Rectal smooth muscle tissue (tissue), 1 donor: ENCODE data around the gene VPREB3.
A peak's percentile ranks its signal among the peaks of the same experiment; 100 is the strongest.

Experiments
- H3K27ac ChIP-seq: one replicate; pipeline ENCODE4 v1.7.0; 2013; ENCODE audit warnings: low read depth, low read length, inconsistent platforms
- H3K27me3 ChIP-seq: one replicate; pipeline ENCODE4 v1.7.0; 2013; ENCODE audit warnings: low read length; ENCODE audit not compliant: control insufficient read depth, insufficient read depth
- H3K36me3 ChIP-seq: one replicate; pipeline ENCODE4 v1.7.0; 2013; ENCODE audit warnings: low read length; ENCODE audit not compliant: control insufficient read depth, insufficient read depth
- H3K4me1 ChIP-seq: one replicate; pipeline ENCODE4 v1.7.0; 2013; ENCODE audit warnings: low read length; ENCODE audit not compliant: control insufficient read depth, insufficient read depth
- H3K4me3 ChIP-seq: one replicate; pipeline ENCODE4 v1.7.0; 2013; ENCODE audit warnings: low read length
- H3K9ac ChIP-seq: one replicate; pipeline ENCODE4 v1.7.0; 2013; ENCODE audit warnings: low read length

Gene VPREB3

DNA sequence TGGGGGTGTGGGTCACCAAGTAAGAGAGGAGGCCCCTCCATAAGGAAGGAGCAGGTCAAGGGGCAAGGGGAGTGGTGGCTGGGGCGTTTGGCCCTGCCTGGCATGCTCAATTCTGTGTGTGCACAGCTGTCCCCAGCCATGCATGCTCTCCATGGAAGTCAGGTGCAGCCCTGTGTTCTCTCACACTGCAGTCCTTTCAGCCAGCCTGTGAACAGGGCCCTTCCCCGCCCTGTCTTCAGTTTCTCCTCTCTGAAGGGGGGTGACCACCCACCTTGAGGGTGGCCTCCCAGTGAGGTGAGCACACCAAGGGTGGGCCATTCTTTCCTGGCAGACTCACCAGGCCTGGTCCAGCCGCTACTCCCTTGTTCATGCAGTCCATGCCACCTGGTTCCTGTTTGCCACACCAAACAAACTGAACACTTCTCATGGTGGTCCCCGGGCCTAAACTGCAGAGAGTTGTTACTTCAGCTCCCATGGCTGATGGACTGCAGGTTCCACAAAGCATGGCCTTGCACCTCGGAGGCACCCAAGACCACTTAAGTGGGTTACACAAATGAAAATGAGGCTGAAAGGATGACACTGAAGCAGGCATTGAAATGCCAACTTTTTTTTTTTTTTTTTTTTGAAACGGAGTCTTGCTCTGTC is 15.2 kb upstream of the VPREB3 start:
- H3K9ac ChIP-seq = no peak overlapping the region

GRCh38 chr22:23767673-23768548 is 13.7 kb upstream of the VPREB3 start, which contains the start of gene CHCHD10:
Gene CHCHD10, minus strand, starts transcription at chr22:23767972. Its CDS starts 98 bp downstream, at chr22:23767874.
- Histone ChIP-seq H3K27ac (peak within 1 kb of the TSS; percentile 93), H3K36me3 (no peaks in the 10 kb centered on the region), H3K9ac (peak within 1 kb of the TSS; percentile 88), H3K27me3 (no peaks in the 10 kb centered on the region), H3K4me1 (peaks cover 18% of the 10 kb centered on the region), H3K4me3 (peak within 1 kb of the TSS; percentile 81)

More for the DNA sequence above, 15.2 kb upstream of the VPREB3 start:
- Histone ChIP-seq H3K36me3 (no peaks in the 10 kb centered on the region), H3K27ac (no peak overlapping the region), H3K27me3 (no peaks in the 10 kb centered on the region), H3K4me1 (peaks cover 22% of the 10 kb centered on the region), H3K4me3 (no peak overlapping the region)

GRCh38 chr22:23767303-23767672 is 13.1 kb upstream of the VPREB3 start:
- Histone ChIP-seq H3K27ac (peak overlapping the region; percentile 93), H3K36me3 (no peaks in the 10 kb centered on the region), H3K4me1 (peaks cover 16% of the 10 kb centered on the region), H3K4me3 (peak overlapping the region; percentile 81), H3K27me3 (no peaks in the 10 kb centered on the region), H3K9ac (peak overlapping the region; percentile 88)

DNA sequence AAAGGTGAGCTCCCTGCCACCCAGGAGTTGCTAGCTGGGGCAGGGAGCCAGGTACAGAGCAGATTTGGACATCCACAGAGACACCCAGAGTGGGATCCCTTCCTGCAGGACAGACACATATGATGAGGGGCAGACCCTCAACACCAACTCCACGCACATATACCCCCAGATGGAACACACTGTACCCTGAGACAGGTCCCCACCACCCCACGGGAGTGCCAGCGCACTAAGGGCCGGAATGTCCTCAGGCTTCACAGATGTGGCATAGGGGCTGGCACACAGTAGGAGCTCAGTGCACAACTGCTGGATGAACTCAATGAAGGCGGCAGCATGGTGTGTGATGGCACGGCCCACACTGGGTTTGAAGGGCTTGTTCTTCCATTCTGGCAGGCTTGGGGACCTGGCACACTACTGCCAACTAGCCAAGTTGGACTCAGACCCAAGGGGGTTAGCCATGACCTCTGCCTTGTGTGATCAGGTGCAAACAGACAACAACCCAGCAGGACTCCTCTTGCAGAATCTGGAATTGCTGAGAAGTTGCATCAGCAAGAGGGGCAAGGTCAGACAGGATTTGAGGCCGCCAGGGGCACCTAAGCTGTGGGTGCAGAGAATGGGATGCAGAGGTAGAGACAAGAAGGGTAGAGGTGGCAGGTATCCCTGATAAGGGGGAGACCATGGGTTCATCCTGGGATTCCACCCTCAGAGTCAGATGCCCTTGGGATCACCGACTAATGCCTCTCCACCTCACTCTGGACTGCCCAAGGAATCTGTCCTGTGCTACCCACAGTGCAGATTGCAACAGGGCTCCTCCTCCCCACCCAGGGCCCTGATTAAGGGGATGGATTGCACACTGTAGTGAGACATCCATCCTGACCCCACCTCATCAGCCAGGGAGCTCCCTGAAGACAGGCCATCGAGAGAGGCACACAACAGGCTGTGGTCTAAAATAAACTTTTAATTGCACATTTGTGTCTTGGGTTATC is 11.0 kb upstream of the VPREB3 start:
- Histone ChIP-seq H3K27me3 (no peaks in the 10 kb centered on the region), H3K27ac (no peak overlapping the region), H3K9ac (no peak overlapping the region), H3K4me3 (no peak overlapping the region), H3K4me1 (peaks cover 13% of the 10 kb centered on the region), H3K36me3 (no peaks in the 10 kb centered on the region)

- Histone ChIP-seq H3K4me1 (peaks cover 7% of the 10 kb centered on the region), H3K27me3 (no peaks in the 10 kb centered on the region), H3K4me3 (no peak overlapping the region), H3K36me3 (no peaks in the 10 kb centered on the region), H3K27ac (no peak overlapping the region), H3K9ac (no peak overlapping the region)
Observed at GRCh38 chr22:23763954-23764353, 9.7 kb upstream of the VPREB3 start.

DNA sequence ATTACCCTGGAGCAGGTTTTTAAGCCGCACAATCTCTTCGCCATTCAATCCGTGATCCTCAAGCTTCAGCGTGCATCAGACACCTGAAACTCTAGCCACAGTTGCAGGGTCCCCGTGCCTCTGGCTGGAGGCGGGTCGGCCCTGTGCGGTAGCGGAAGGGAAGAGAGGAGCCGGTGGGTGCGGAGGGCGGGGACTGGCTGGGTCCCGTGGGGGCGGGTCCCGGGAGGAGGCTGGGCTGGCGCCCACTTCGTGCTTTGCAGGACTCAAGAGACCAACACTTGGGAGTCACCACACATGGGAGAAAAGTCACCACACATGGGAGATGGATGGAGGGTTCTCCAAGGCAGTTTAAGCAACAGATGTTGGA is 9.3 kb upstream of the VPREB3 start:
- H3K4me3 ChIP-seq = no peak overlapping the region
- peaks cover 7% of the 10 kb centered on the region for H3K4me1 ChIP-seq
- no peak overlapping the region for H3K9ac ChIP-seq
- H3K27ac ChIP-seq = no peak overlapping the region
- no peaks in the 10 kb centered on the region for H3K27me3 ChIP-seq
- no peaks in the 10 kb centered on the region for H3K36me3 ChIP-seq

DNA sequence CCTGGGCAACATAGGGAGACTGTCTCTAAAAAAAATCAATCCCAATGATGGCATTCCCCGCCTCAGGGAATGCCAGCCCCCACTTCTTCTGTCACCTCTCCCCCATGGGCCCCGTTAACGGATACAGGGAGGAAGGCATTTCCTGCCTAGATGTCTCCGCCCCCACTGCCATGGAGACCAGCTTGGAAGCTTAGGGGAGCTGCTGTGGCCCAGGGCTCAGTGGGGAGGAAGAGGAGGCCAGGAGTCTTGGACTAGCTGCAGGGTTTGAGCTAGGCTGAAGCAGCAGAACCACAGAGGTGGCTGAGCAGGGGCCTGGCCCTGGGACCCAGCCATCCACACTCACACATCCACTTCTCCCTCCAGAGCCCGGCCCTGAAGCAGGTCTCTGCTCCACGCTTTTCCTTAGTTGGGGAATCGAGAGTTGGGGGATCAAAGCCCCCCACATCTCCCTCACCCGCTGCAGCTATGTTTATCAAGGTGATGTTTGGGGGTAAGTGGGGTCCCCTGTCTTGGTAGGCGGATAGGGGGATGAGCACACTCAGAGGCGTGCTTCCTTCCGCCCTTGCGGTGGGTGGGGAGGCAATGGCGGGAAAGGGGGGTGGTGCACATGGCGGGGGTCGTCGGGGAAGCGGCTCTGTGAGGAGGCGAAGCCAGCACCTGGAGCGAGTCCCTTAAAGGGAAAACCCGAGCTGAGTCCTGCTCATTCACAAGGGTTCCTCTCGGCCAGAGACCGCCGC is 8.8 kb upstream of the VPREB3 start, which contains the start of gene C22orf15:
Gene C22orf15 (plus strand): TSS at position 149 of the 737 bp plus-strand sequence. CDS start 317 bp downstream, at position 466.
- Histone ChIP-seq H3K4me1 (peaks cover 7% of the 10 kb centered on the region), H3K27ac (no peak within 1 kb of the TSS), H3K4me3 (no peak within 1 kb of the TSS), H3K27me3 (no peaks in the 10 kb centered on the region), H3K9ac (no peak within 1 kb of the TSS), H3K36me3 (no peaks in the 10 kb centered on the region)

GRCh38 chr22:23760056-23760455 is 5.8 kb upstream of the VPREB3 start:
- Histone ChIP-seq H3K27me3 (no peaks in the 10 kb centered on the region), H3K9ac (no peak overlapping the region), H3K36me3 (no peaks in the 10 kb centered on the region), H3K4me1 (peaks cover 4% of the 10 kb centered on the region), H3K4me3 (no peak overlapping the region), H3K27ac (no peak overlapping the region)

DNA sequence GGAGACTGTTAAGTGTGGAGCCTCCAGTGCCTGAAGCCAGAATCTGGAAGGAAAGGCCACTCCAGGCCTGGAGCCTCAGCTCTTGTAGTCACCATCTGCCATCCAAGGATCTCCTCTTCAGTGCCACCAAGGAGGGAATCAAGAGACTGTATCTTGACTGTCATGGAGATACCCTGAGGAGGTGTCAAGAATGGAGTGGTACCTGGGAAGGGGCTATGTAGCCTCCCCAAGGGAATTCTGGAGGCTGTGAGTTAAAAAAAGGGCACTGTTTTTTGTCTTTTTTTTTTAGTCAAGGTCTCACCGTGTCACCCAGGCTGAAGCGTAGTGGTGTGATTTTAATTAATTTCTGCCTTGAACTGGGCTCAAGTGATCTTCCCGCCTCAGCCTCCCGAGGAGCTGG is 5.3 kb upstream of the VPREB3 start:
- Histone ChIP-seq H3K27me3 (no peaks in the 10 kb centered on the region), H3K27ac (no peak overlapping the region), H3K9ac (no peak overlapping the region), H3K4me1 (peaks cover 4% of the 10 kb centered on the region), H3K36me3 (no peaks in the 10 kb centered on the region), H3K4me3 (no peak overlapping the region)

DNA sequence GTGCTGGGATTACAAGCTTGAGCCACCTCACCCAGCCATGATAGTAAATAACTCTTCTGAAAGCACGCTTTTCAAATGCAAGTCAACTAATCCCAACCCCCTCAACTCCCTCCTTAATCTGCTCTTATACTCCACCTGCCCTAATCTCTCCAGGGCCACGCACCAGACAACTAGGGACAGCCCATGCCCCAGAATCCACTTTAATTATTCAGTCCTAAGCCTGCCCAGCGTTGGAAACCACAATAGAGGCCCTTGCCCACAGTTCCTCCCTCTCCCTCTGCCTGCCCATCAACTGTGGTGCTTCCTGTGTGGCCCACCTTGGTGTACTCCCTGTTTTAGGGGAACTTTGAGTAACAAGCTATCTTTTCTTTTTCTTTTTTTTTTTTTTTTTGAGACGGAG is 2.7 kb upstream of the VPREB3 start:
- no peaks in the 10 kb centered on the region for H3K27me3 ChIP-seq
- H3K9ac ChIP-seq = no peak overlapping the region
- H3K4me1 ChIP-seq = no peaks in the 10 kb centered on the region
- H3K36me3 ChIP-seq = no peaks in the 10 kb centered on the region
- no peak overlapping the region for H3K4me3 ChIP-seq
- no peak overlapping the region for H3K27ac ChIP-seq

DNA sequence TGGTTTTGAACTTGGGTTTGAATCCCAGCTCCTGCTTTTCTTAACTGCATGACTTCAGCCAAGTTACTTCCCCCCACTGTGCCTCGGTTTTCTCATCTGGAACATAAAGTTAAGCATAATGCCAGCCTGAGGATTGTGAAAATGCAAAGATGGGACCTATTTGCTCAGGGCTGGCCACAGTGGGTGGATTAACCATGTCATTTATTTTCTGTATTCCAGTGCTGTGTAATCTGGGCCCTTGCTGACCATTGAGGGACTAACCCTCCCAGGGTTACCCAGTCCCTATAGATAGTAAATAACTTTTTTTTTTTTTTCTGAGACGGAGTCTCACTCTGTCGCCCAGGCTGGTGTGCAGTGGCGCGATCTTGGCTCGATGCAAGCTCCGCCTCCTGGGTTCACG is 1.5 kb upstream of the VPREB3 start:
- Histone ChIP-seq H3K36me3 (no peaks in the 10 kb centered on the region), H3K27ac (no peak overlapping the region), H3K4me3 (no peak overlapping the region), H3K4me1 (no peaks in the 10 kb centered on the region), H3K27me3 (no peaks in the 10 kb centered on the region), H3K9ac (no peak overlapping the region)
